Stimulated activated CD4-positive, alpha-beta T cell treated with anti-CD3 and anti-CD28 coated beads, Interleukin-12 subunit alpha, Interleukin-12 subunit beta, amount 100 ng/mL, for 4 hours (primary cell): Measurements from ENCODE around the gene BID.
A peak's percentile ranks its signal among the peaks of the same experiment; 100 is the strongest.

Experiments used
- DNase-seq: peaks from one replicate; pipeline ENCODE4 v3.0.0-alpha.2; 2020

Gene BID

GRCh38 chr22:17782621-17783020 is 8.4 kb upstream of the BID start:
- no peak for DNase-seq

DNA sequence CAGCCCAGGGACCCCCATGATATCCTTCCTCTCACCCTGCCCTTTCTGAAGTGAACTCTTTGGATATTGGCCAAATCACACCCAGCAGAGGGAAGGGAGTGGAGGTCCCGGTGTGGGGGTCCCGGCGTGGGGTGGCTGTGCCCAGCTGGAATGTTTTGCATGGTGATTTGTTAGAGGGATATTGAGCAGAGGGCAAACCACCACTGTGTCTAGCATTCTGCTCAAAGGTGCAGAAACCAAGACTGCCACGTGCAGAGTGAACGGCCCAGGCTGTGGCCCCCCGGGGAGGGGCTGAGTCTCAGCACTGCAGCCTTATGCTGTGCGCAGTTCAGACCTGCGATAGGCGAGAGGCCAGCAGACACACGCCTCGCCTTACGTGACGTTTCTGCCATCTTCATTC is 7.9 kb upstream of the BID start:
- no peak for DNase-seq

DNA sequence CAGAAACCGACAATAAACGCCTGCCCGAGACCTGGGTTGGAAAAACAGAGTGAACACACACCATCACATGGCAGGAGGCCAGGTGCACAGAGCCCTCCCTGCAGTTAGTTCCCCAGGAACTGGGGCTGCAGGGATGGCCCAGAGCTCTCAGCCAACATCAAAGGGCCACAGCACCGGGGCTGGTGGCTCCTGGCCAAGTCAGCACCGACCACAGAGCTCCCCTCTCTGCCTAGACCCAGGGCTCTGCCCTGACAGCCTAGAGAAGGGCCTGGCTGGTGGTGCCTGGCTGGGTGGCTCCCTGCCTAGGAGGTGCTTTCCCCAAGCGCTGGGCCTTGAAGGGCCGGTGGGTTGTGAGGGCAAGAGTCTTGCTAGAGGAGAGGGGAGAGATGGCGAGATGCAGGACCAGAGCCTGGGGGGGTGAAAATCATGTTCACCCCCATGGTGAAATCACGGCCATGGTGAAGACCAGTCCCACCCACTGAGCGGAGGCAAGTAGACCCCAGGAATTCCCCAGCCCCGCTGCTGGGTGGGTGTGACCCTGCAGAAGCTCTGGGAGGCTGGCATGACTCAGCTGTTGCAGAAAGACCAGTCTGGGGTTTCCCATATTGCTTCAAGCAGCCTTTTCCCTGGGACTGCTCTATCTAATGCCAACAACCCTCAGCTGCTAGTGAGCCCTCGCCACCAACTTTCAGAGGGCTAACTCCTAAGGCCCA is 7.2 kb upstream of the BID start:
- DNase-seq = peak; percentile 58

- no peak for DNase-seq
Measured at GRCh38 chr22:17780741-17781318, 6.6 kb upstream of the BID start.

DNA sequence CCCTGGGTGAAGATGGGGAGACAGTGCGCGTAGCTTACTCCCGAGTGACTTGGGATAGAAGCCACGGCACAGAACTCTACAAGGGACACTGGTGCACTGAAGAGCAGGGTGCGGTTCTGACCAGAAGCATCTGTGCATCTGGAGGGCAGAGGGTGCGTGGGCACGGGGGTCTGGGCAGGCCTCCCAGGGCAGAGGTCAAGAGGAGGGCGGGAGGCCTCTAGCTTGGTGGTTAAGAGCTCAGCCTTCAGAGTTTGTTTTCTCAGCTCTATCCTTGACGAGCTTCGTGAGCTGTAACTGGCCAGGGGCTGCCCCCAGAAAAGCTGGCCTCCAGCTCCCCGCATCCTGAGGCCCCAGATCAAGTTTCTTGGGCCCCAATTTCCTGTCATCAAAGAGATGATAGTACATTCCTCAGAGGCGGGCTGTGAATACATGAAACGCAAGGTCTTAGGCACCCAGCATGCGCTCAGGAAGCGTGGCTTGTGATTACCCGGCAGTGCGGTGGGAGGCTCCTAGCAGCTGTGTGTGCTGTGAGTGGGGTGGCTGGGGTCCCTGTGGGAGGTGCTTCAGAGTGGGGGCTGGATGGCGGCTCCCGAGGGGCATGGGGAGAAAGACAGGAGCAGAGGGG is 6.0 kb upstream of the BID start:
- DNase-seq = no peak

DNA sequence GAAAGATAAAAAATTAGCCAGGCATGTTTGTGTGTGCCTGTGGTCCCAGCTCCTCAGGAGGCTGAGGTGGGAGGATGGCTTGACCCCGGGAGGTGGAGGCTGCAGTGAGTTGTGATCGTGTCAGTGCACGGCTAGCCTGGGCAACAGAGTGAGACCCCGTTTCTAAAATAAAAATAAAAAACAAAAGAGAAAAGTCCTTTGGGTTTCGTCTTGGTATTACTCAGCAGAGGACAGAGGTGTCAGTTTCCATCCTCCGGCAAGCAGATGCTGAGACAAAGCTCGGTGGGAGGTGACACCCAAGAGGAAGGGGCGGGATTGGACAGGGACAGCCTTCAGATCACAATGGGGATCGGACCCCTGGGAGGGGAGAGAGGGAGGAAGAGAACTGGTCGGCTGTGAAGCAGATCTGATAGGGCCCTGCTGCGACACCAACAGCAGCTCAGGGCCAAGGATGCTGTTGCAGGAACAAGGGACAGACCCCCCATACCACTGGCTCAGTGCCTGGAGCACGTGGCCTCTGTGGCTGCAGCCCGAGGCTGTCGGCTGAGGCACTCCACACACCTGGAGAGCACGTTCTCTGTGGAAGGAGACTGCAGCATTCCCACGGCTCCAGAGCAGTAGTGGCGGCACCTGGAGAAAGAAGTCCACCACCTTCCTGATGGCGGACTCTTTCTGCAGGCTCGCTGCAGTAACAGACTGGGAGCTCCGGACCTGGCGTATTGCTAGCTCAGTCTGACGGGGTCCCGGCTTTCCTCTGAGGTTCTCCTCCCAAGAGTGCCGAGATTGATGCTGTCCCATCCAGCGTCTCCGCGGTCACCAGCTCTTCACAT is 5.2 kb upstream of the BID start:
- DNase-seq = no peak

GRCh38 chr22:17778412-17778976 is 4.2 kb upstream of the BID start:
- no peak for DNase-seq

DNA sequence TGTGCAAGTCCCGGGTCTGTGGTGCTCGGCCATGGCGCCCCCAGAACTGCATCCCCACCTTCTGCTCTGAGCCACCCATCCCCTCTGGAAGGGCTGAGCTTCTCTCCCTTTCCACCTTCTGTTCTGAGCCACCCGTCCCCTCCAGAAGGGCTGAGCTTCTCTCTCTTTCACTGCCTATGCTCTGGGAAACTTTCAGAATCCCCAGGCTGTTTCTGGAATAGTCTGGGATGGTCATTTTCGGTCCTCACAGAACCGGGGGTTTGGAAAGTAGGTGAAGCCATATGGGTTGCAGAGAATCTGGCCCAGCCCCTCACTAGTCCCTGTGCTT is 3.4 kb upstream of the BID start:
- no peak for DNase-seq

DNA sequence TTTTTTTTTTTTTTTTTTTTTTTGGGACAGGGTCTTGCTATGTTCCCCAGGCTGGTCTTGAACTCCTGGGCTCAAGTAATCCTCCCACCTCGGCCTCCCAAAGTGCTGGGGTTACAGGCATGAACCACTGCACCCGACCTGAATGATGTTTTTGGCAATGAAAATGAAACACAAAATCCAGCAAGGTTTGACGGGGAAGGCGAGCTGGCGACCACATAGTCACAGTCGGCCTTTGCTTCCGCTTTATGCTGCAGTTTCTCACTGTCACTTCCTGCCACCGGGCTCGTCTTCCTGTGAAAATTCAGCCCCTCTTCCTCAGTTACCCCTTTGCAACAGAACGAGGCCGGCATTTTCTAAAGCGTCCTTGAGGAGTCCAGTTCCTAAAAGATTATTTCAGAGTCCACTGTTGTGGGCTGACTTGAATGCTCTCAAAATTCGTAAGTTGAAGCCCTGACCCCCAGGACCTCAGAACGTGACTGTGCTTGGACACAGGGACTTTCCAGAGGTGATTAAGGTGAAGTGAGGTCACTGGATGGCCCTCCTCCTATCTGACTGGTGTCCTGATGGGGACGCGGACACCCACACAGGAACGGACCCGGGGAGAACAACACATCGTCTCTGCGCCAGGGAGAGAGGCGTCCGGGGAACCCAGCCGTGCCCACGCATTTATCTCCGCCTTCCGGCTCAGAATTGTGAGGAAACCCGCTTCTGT is 2.9 kb upstream of the BID start:
- DNase-seq = peak; percentile 48

- no peak for DNase-seq
Measured at GRCh38 chr22:17775781-17776465, 1.7 kb upstream of the BID start.

DNA sequence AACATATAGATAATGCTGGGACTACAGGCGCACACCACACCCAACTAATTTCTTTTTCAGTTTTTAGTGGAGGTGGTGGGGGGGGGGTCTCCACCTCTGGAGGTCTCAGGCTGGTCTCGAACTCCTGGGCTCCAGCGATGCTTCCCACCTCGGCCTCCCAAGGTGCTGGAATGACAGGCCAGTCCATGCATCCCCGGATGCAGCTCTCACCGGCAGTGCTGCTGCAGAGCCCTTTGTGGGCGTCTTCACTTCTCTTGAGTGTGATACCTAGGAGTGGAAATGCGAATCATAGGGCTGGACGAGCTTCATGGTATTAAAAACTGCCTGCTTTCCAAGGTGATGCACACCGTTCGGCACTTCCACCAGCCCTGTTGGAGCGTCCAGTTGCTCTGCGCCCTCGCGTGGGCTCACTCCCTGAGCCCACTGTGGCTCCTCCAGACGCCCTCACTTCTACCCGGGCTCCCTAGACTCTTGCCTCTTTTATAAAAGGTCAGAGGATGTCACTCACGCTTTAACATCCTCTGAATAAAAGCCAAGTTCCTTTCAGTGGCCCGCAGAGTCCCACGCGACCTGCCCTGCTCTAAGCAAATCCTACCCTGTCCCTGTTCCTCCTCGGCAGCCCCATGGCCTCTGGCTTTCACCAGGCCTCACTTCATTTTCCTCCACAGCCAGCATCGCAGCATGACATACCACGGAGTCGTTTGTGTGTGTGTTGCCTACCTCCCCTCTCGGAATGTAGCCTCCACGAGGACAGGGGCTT is 837 bp upstream of the BID start:
- DNase-seq = no peak

- DNase-seq = peak; percentile 57
Measured at GRCh38 chr22:17773606-17774205, 563 bp downstream of the BID start.

DNA sequence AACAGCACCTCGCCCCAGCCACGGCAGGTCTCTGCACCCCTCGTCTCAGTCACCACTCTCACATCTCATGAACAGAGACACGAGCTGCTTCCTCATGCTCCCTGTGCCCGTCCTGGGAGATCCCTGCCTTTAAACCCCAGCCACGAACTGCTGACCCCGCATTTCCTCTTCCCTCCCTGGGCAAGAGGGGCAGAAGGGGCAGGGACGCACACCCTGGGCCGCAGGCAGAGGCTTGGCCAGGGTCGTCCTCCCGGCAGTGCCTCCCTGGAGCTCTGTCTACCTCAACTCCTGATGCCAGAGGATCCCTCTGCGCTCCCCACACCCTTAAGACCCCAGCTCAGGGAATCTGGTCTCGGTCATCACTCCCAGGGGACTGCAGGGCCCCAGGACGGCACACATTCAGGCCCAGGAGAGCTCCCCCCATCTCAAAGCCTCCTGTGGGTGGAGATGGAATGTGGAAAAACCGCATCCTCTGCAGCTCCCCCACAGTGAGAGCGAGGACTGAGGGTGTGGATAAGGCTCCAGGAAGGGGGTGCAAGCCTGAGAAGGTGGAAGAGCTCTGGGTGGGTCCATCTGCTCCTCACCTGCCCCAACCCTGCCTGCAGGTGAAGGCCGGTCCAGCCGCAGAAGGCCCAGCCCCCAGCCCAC is 1.2 kb downstream of the BID start:
- no peak for DNase-seq

DNA sequence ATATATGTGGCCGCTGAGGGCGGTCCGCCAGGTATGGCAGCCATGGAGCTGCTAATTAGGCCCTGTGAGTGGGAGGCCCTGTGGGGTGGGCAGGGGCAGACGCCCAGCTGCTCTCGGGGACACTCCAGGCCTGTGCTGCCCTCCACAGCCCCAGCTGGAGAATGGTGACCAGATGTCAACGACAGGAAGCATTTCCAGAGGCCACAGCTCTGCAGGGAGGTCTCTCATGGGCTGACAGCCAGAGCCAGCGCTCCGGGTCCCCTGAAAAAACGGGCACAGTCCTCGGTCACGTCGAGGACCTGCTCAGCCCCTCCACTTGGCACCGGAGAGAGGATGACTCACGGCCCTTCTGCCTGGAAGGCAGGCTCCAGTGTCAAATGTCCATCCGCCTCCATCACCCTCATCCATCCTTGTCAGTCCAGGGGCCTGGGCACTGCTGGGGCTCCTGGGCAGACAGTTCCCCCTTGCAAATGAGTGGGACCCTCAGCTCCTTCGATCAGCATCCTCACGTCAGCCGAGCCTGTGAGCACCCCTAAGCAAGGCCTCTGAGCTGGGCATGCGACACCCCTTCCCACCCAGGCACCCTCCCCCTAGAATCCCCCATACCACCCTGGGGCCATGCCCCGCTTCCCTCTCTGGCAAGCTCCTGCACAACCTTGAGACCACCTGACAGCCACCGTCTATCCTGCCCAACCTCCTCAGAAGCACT is 1.9 kb downstream of the BID start:
- DNase-seq = no peak

- DNase-seq = no peak
Measured at GRCh38 chr22:17770180-17771077, 3.8 kb downstream of the BID start.

DNA sequence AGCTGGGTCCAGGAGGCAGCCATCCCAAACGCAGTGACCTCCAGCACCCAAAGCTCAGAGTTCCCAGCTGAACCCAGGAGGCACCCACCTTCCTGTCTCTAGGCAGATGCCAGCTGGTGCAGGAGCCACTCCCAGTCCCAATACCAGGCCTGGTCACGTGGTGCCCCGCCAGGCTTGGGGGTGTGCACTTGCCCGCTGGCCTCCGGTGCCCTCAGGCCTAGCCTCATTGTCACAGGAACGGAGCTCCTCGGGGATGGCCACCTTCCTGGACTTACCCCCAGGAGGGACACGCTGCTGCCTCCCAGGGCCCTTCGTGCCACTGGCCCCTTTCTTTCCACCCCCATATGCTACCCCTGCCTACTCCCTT is 4.6 kb downstream of the BID start:
- no peak for DNase-seq

GRCh38 chr22:17769013-17769715 is 5.1 kb downstream of the BID start:
- no peak for DNase-seq
